HCT116 (cell line): ENCODE results near the gene SLC9A2. TPM values are rescaled to one million over a fixed set of nuclear protein-coding genes. Genes with fewer than 3 reads are reported as not detected.

Experiments
- ATAC-seq: fragments of 200-7000 bp; cut with Tn5 transposase; 2 replicates; pipeline ENCODE4 v1.9.1; 2020; ENCODE audit warnings: mild to moderate bottlenecking, moderate library complexity
- BruUV-seq: library from RNA; stranded (reverse); fragments of 400-500 nt; replicated peaks from 2 replicates; lab custom pipeline; 2021; lab: Mats Ljungman, UMichigan
- CTCF ChIA-PET: fragments of 300-600 bp; sonication (Branson Sonifier 250); formaldehyde crosslinking; loops from one replicate; lab custom pipeline; 2021; ENCODE audit warnings: antibody characterized with exemption; lab: Charles Lee
- POLR2A ChIA-PET: fragments of 300-600, 350-600 bp; sonication (Branson Sonifier 250); formaldehyde crosslinking; loops from one replicate; lab custom pipeline; 2021; ENCODE audit warnings: antibody characterized with exemption; lab: Charles Lee
- RAD21 ChIA-PET, 2 experiments: fragments of 300-600 bp; sonication (Branson Sonifier 250); formaldehyde crosslinking; loops; one replicate each; lab custom pipeline; 2023; ENCODE audit warnings: low total read pairs in 2 of 2; ENCODE audit not compliant: uncharacterized antibody in 2 of 2, unreplicated experiment in 2 of 2, low non-redundant PET in 1 of 2; lab: Charles Lee
- DNase-seq: peaks from one replicate; pipeline ENCODE4 v3.0.0-alpha.2; 2010; ENCODE audit warnings: low read depth, low spot score
- H2AFZ ChIP-seq: fragments of 200-600 bp; shearing (Covaris generic), sonication (generic); 2 replicates; pipeline ENCODE4 v1.6.1; 2017; ENCODE audit warnings: low read depth, mixed run types, mixed read lengths, antibody characterized with exemption, low read length; ENCODE audit not compliant: poor library complexity, severe bottlenecking
- H3K27ac ChIP-seq: 2 replicates; pipeline ENCODE4 v1.5.1; 2012; ENCODE audit warnings: low read depth, low read length
- H3K27me3 ChIP-seq: fragments of 200-600 bp; sonication (generic); 2 replicates; pipeline ENCODE4 v1.6.1; 2016; ENCODE audit warnings: mixed run types, low read length, mixed read lengths; ENCODE audit not compliant: insufficient read depth
- H3K36me3 ChIP-seq, 2 experiments: fragments of 200-500 bp in 1 of 2; fragments of 200-600 bp in 1 of 2; sonication (Bioruptor generic) in 1 of 2; sonication (generic) in 1 of 2; 2 replicates each; pipeline versions ENCODE4 v1.5.1 to v1.6.1; 2014 to 2016; ENCODE audit warnings: low read length in 2 of 2, inconsistent platforms in 1 of 2, mixed read lengths in 1 of 2, mixed run types in 1 of 2; ENCODE audit not compliant: insufficient read depth in 2 of 2, control insufficient read depth in 1 of 2
- H3K4me1 ChIP-seq, 2 experiments: fragments of 200-600 bp in 1 of 2; sonication (generic) in 1 of 2; 2 replicates each; pipeline versions ENCODE4 v1.5.1 to v1.6.1; 2012 to 2017; ENCODE audit warnings: low read length in 2 of 2, inconsistent platforms in 1 of 2, mild to moderate bottlenecking in 1 of 2, mixed read lengths in 1 of 2, mixed run types in 1 of 2, moderate library complexity in 1 of 2; ENCODE audit not compliant: insufficient read depth in 2 of 2, control insufficient read depth in 1 of 2
- H3K4me2 ChIP-seq: fragments of 200-600 bp; sonication (generic); 2 replicates; pipeline ENCODE4 v1.6.1; 2017; ENCODE audit warnings: mixed run types, low read length, mixed read lengths
- H3K4me3 ChIP-seq, 2 experiments: fragments of 200-600 bp in 1 of 2; sonication (generic) in 1 of 2; replicated peaks in 1 of 2; 2 replicates each; pipeline ENCODE4 v1.5.1; 2011 to 2016; ENCODE audit warnings: low read length in 2 of 2, control low read depth in 1 of 2, low read depth in 1 of 2, mild to moderate bottlenecking in 1 of 2, mixed read lengths in 1 of 2, mixed run types in 1 of 2
- H3K79me2 ChIP-seq: fragments of 200-600 bp; sonication (generic); 2 replicates; pipeline ENCODE4 v1.6.1; 2017; ENCODE audit warnings: mild to moderate bottlenecking, mixed run types, low read length, moderate library complexity, mixed read lengths; ENCODE audit not compliant: insufficient read depth
- H3K9ac ChIP-seq: fragments of 200-600 bp; sonication (generic); 2 replicates; pipeline ENCODE4 v1.6.1; 2016; ENCODE audit warnings: low read length, mixed read lengths
- H3K9me2 ChIP-seq: fragments of 200-600 bp; sonication (generic), shearing (Covaris generic); 2 replicates; pipeline ENCODE4 v1.6.1; 2017; ENCODE audit warnings: mixed run types, mild to moderate bottlenecking, moderate library complexity; ENCODE audit not compliant: insufficient read depth
- H3K9me3 ChIP-seq, 2 experiments: fragments of 200-500 bp in 1 of 2; fragments of 200-600 bp in 1 of 2; sonication (Bioruptor generic) in 1 of 2; sonication (generic) in 1 of 2; 2 replicates each; pipeline ENCODE4 v1.6.1; 2014 to 2017; ENCODE audit warnings: low read length in 2 of 2, mixed read lengths in 2 of 2, inconsistent platforms in 1 of 2, low read depth in 1 of 2, mild to moderate bottlenecking in 1 of 2, mixed run types in 1 of 2, moderate library complexity in 1 of 2; ENCODE audit not compliant: control insufficient read depth in 1 of 2, insufficient read depth in 1 of 2
- H4K20me1 ChIP-seq: fragments of 200-600 bp; sonication (generic), shearing (Covaris generic); 2 replicates; pipeline ENCODE4 v1.6.1; 2017; ENCODE audit warnings: mixed run types, mild to moderate bottlenecking, moderate library complexity; ENCODE audit not compliant: insufficient read depth
- EGR1 ChIP-seq: IDR thresholded peaks from 2 replicates; pipeline ENCODE4 v1.6.1; 2012; ENCODE audit warnings: low read depth
- ELF1 ChIP-seq: IDR thresholded peaks from 2 replicates; pipeline ENCODE4 v1.6.1; 2012; ENCODE audit warnings: low read depth, borderline replicate concordance
- FOSL1 ChIP-seq: IDR thresholded peaks from 2 replicates; pipeline ENCODE4 v1.6.1; 2012; ENCODE audit warnings: low read depth
- RAD21 ChIP-seq: IDR thresholded peaks from 2 replicates; pipeline ENCODE4 v1.6.1; 2012; ENCODE audit warnings: low read depth, mild to moderate bottlenecking
- SRF ChIP-seq: IDR thresholded peaks from 2 replicates; pipeline ENCODE4 v1.6.1; 2012; ENCODE audit warnings: low read depth
- TCF7L2 ChIP-seq: IDR thresholded peaks from 2 replicates; pipeline ENCODE4 v1.7.0; 2011; ENCODE audit warnings: borderline replicate concordance, inconsistent platforms; ENCODE audit not compliant: insufficient read depth, insufficient read length; ENCODE audit errors: extremely low read depth
- ZFX ChIP-seq: fragments of 450-650 bp; IDR thresholded peaks from 2 replicates; pipeline ENCODE4 v1.6.1; 2017
- intact Hi-C: fragments of 100-400 bp; cut with micrococcal nuclease; formaldehyde crosslinking; loops from 2 replicates; pipeline ENCODE4 v1.10.0; 2022
- total RNA-seq: library from RNA; stranded (reverse); gene quantifications from one replicate; pipeline ENCODE4 v1.2.1, GENCODE V29; 2021; ENCODE audit not compliant: unreplicated experiment
- TF ChIP-seq, protein P1 (sequence below): IDR thresholded peaks from 2 replicates; pipeline ENCODE4 v1.6.1; 2012; ENCODE audit warnings: low read depth
- TF ChIP-seq, protein P2 (sequence below): IDR thresholded peaks from 2 replicates; pipeline ENCODE4 v1.6.1; 2012
- TF ChIP-seq, protein P3 (sequence below), 3 experiments: fragments of 200-600 bp in 1 of 3; sonication (generic) in 1 of 3; IDR thresholded peaks in 2 of 3; conservative IDR thresholded peaks in 1 of 3; 2 replicates each; pipeline ENCODE4 v1.5.1; 2012 to 2017; ENCODE audit warnings: low read depth in 2 of 3, low read length in 2 of 3, antibody characterized with exemption in 1 of 3, borderline replicate concordance in 1 of 3, control low read depth in 1 of 3, mild to moderate bottlenecking in 1 of 3, mixed read lengths in 1 of 3, mixed run types in 1 of 3, moderate library complexity in 1 of 3; ENCODE audit not compliant: insufficient read depth in 1 of 3

SLC9A2 gene
- total RNA-seq, 1 experiment from 2014 or later = 1.4 TPM

DNA sequence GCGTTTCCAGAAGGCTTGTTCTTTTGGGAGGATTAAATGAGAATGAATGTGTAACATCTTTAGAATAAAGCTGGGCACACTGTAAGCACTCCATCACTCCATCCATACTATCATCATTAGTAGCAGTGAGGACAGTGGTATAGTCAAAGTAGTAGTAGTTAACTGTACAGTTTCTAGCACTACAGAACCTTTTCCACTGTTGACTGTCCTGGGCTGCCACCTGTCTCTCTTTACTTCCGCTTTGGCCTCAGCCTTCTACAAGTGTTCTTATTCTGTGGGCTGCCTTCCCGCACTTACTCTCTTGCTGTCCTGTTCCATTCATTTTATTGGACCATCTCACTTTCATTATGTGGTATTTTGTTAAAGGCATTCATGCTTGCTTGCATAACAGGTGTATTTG is 3.3 kb downstream of the SLC9A2 start:
- H3K4me1 ChIP-seq = peaks cover 8 to 15% of the 10 kb centered on the region in 2 experiments; a peak in 2 of 4 replicates
- H3K4me3 ChIP-seq = no peak overlapping the region
- no peak overlapping the region for H3K9ac ChIP-seq
- no peaks in the 10 kb centered on the region for H3K79me2 ChIP-seq
- no peaks in the 10 kb centered on the region for H3K9me3 ChIP-seq
- TF ChIP-seq FOSL1 (no peak), TCF7L2 (no peak), ZFX (no peak), RAD21 (no peak), ELF1 (no peak), EGR1 (no peak), SRF (no peak)
- TF ChIP-seq, protein P1, sequence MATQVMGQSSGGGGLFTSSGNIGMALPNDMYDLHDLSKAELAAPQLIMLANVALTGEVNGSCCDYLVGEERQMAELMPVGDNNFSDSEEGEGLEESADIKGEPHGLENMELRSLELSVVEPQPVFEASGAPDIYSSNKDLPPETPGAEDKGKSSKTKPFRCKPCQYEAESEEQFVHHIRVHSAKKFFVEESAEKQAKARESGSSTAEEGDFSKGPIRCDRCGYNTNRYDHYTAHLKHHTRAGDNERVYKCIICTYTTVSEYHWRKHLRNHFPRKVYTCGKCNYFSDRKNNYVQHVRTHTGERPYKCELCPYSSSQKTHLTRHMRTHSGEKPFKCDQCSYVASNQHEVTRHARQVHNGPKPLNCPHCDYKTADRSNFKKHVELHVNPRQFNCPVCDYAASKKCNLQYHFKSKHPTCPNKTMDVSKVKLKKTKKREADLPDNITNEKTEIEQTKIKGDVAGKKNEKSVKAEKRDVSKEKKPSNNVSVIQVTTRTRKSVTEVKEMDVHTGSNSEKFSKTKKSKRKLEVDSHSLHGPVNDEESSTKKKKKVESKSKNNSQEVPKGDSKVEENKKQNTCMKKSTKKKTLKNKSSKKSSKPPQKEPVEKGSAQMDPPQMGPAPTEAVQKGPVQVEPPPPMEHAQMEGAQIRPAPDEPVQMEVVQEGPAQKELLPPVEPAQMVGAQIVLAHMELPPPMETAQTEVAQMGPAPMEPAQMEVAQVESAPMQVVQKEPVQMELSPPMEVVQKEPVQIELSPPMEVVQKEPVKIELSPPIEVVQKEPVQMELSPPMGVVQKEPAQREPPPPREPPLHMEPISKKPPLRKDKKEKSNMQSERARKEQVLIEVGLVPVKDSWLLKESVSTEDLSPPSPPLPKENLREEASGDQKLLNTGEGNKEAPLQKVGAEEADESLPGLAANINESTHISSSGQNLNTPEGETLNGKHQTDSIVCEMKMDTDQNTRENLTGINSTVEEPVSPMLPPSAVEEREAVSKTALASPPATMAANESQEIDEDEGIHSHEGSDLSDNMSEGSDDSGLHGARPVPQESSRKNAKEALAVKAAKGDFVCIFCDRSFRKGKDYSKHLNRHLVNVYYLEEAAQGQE = no peak
- TF ChIP-seq, protein P2, sequence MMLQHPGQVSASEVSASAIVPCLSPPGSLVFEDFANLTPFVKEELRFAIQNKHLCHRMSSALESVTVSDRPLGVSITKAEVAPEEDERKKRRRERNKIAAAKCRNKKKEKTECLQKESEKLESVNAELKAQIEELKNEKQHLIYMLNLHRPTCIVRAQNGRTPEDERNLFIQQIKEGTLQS = no peak
- TF ChIP-seq, protein P3, sequence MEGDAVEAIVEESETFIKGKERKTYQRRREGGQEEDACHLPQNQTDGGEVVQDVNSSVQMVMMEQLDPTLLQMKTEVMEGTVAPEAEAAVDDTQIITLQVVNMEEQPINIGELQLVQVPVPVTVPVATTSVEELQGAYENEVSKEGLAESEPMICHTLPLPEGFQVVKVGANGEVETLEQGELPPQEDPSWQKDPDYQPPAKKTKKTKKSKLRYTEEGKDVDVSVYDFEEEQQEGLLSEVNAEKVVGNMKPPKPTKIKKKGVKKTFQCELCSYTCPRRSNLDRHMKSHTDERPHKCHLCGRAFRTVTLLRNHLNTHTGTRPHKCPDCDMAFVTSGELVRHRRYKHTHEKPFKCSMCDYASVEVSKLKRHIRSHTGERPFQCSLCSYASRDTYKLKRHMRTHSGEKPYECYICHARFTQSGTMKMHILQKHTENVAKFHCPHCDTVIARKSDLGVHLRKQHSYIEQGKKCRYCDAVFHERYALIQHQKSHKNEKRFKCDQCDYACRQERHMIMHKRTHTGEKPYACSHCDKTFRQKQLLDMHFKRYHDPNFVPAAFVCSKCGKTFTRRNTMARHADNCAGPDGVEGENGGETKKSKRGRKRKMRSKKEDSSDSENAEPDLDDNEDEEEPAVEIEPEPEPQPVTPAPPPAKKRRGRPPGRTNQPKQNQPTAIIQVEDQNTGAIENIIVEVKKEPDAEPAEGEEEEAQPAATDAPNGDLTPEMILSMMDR (IDR thresholded peaks at IDR 0.05 in 2 of 3, conservative IDR thresholded peaks at IDR 0.05 in 1 of 3; ENCODE audit: borderline replicate concordance in 1 of 3, insufficient read depth in 1 of 3, low read depth in 2 of 3, low read length in 2 of 3) = no peak
- BruUV-seq = no TSS peak
- H3K27me3 ChIP-seq = no peaks in the 10 kb centered on the region
- H3K9me2 ChIP-seq = no peaks in the 10 kb centered on the region
- H4K20me1 ChIP-seq = no peaks in the 10 kb centered on the region
- no peak for ATAC-seq
- ChIA-PET CTCF (no interaction called here), POLR2A (no interaction called here), RAD21 (no interaction called here)
- no peak for DNase-seq
- intact Hi-C loops = loop anchor here (10.0 kb wide), 1 partner anchor 182 kb away; no protein-coding TSS in a partner anchor
- no peaks in the 10 kb centered on the region for H3K36me3 ChIP-seq
- no peak overlapping the region for H3K4me2 ChIP-seq
- no peak overlapping the region for H2AFZ ChIP-seq
- no peak overlapping the region for H3K27ac ChIP-seq
